Transverse colon (tissue), 4 donors: Measurements from ENCODE around the gene PTPRF.

Experiments used
- CTCF ChIP-seq, 5 experiments: fragments of 200-600 bp in 3 of 5; fragments of 450-650 bp in 2 of 5; sonication (generic) in 3 of 5; IDR thresholded peaks; 1 replicate in 2 of 5; 2 replicates in 3 of 5; pipeline ENCODE4 v1.5.1; 2016 to 2017; ENCODE audit warnings: antibody characterized with exemption in 5 of 5, inconsistent platforms in 3 of 5, mild to moderate bottlenecking in 2 of 5, moderate library complexity in 1 of 5
- POLR2A ChIP-seq: fragments of 450-650 bp; IDR thresholded peaks from one replicate; pipeline ENCODE4 v1.6.1; 2016; ENCODE audit warnings: antibody characterized with exemption, mild to moderate bottlenecking, moderate library complexity
- POLR2AphosphoS5 ChIP-seq, 3 donors: sonication (generic); formaldehyde crosslinking; IDR thresholded peaks; one replicate each; pipeline ENCODE4 v1.6.1; 2016; ENCODE audit warnings: antibody characterized with exemption in 3 of 3

GRCh38 chr1:43612406-43612805, 81.7 kb downstream of the PTPRF start:
- TF ChIP-seq CTCF (IDR thresholded peaks at IDR 0.05) (no peak), POLR2AphosphoS5 (IDR thresholded peaks at IDR 0.05) (no peak), POLR2A (no peak)
